DOHH2 (cell line): ENCODE data around the gene JAG2.

ENCODE experiments used
- CTCF ChIP-seq: fragments of 200-600 bp; sonication (generic); IDR thresholded peaks from one replicate; pipeline ENCODE4 v1.5.1; 2014; ENCODE audit warnings: antibody characterized with exemption, mild to moderate bottlenecking, low read depth, low read length; ENCODE audit not compliant: poor library complexity, severe bottlenecking
- EZH2phosphoT487 ChIP-seq: fragments of 200-600 bp; sonication (generic); IDR thresholded peaks from 2 replicates; pipeline ENCODE4 v1.6.1; 2017; ENCODE audit warnings: borderline replicate concordance, mild to moderate bottlenecking, antibody characterized with exemption, low read length, moderate library complexity, mixed read lengths

DNA sequence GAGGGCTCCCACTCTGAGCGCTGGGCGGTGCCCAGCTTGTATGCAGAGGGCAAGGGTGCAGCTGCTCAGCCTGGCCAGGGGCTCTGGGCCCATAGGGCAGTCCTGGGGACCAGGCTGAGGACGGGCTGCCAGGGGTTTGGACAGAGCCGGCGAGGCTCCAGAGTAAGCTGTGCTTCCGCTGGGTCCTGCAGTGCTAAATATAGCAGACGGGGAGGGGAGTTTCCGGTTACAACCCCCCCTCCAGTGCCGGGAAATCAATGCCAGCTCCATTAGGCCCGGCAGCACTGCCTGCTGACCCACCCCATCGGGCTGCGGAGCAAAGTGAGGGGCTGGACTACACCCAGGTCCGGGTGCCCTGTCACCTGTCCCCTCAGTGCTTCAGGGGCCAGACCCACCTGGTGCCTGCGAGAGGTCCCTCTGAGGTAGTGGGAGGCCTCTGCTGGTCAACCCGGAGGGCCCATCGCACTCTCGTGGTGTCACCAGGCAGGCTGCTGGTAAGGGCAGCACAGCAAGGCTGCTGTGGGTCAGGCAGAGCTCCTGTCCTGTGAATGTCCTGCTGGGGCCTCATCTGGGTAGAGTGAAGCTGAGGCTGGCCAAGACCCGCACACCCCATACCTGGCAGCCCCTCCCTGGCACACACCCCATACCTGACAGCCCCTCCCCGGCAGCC lies 2.6 kb upstream of the JAG2 start:
- TF ChIP-seq CTCF (no peak), EZH2phosphoT487 (no peak)
